GM12872 (cell line): ENCODE data around the gene PRUNE1.
A peak's percentile ranks its signal among the peaks of the same experiment; 100 is the strongest.

Source experiments
- TF ChIP-seq, protein P1 (sequence below): IDR thresholded peaks from 3 replicates; pipeline ENCODE4 v1.5.1; 2011; ENCODE audit warnings: low read depth, mild to moderate bottlenecking, low read length, moderate library complexity; ENCODE audit not compliant: insufficient read depth

PRUNE1 gene

DNA sequence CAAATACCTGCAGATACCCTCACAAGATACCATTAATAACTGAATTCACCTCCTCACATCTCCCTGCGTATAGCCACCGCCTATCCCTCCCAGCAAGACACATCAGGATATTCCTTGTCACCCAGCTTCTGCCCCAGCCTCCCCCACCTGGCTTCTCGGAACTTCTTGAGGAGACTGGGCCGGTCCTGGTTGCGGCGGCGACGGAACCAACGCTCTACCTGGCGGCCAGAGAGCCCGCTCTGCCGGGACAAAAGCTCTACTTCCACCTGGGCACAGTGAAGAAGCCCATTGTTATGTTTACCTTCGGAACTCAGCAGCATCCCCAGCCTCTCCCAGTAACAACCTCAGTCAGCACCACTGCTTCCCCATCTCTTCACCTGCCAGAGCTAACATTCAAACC is 40.3 kb upstream of the PRUNE1 start:
- TF ChIP-seq, protein P1, sequence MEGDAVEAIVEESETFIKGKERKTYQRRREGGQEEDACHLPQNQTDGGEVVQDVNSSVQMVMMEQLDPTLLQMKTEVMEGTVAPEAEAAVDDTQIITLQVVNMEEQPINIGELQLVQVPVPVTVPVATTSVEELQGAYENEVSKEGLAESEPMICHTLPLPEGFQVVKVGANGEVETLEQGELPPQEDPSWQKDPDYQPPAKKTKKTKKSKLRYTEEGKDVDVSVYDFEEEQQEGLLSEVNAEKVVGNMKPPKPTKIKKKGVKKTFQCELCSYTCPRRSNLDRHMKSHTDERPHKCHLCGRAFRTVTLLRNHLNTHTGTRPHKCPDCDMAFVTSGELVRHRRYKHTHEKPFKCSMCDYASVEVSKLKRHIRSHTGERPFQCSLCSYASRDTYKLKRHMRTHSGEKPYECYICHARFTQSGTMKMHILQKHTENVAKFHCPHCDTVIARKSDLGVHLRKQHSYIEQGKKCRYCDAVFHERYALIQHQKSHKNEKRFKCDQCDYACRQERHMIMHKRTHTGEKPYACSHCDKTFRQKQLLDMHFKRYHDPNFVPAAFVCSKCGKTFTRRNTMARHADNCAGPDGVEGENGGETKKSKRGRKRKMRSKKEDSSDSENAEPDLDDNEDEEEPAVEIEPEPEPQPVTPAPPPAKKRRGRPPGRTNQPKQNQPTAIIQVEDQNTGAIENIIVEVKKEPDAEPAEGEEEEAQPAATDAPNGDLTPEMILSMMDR: no peak

DNA sequence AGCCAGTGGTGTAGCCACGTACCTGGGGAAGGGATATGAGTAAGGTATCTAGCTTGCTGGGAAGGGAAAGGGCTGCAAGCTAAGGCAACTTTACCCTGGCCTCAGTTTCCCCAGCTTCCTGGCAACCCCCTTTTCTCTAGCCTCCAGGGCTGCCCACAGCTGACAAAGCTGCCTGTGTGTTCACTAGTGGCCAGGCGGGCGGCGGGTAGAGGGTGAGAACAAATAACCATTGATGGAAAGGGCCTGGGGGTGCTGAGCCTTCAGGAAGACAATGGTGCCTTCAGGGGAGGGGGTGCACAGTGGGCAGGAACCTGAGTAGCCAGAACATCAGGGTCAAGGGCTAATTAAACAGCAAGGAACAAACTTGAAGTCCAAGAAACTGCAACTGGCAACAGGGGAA is 39.8 kb upstream of the PRUNE1 start:
- TF ChIP-seq, protein P1: no peak

DNA sequence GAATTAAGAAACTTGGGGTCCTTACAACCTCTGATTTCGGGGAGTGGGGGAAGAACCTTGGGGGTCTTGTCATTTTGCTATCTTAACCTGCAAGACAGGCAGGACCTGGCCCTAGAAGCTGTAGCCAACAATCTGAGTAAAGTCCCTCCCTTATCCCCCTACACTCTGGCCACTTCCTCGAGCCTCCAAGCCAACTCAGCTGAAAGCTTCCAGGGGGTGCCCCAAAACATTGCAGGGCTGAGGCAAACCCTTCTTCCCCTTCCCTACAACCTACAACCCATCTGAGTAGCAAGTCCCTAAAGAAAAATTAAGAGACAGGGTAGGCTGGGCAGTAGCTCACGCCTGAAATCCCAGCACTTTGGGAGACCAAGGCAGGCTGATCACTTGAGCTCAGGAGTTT is 38.6 kb upstream of the PRUNE1 start:
- TF ChIP-seq, protein P1: no peak

DNA sequence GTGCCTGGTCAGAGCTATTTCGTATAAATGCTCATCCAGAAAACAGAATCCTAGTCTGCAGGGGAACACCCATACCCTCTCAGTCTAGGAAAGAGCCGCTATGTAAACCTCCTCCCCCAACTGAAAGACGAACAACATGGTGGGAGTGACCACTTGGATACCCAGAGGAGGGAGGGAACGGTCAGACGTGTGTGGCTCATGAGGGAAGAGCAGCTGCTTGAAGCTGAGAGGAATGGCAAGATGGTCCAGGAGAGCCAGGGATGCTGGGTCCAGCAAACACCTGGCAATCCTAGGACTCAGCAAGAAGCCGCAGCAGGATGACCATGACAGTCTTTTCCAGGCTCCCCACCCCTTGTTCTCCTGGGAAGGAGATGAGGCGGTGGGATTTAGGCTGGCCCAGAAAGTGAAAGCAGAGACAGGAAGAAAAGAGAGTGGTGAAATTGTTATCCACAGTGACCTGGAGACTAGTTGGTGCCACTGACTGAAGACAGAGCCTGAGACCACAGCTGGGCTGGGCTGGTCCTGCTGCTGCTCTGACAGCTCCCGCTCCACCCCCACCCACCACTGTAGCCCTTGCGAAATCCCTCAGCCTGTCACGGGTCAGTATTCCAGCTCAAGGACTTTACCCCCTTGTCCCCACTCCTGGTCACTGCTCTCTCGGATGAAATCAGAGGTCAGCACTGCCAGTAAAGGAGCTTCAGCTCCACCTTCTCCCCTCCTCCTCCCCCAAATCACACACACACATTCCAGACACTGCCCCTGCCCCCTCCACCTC is 37.3 kb upstream of the PRUNE1 start:
- TF ChIP-seq, protein P1: no peak

DNA sequence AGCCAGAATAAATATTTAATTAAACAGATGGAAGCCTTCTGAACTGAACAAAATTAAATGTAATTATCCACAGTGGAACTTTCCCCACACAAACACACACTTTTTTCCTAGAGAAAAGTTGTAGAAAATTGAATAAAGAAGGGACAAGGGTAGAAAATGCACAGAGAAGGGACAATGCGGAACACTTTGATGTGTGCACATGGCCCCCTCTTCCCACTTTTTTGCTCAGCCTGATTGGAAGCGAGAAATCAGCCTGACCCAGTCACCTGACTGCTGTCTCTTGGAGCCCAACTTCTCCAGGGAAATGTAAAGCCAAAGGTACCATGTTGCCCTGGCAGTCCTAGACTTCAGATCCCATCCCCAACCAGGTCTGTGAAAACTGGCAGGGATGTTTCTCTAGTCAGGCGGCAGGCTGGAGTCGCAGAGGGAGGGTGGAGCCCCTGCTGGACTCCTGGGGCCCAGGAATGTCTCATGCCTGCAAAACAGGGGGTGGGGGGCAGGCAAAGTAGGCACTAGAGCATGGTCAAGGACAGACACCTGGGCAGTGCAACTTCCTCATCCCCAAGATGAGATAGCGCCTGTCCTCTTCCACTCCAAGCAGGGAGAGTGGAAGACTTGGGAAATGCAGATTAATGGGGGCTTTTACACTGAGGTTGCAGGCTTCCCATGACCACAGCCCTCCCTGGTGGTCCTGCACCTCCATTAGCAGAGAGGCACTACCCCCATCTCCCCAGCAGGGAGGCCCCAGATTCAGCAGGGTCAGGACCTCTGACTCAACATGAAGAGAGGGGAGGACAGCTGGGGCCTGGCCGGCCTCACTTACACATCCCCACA is 36.4 kb upstream of the PRUNE1 start:
- TF ChIP-seq, protein P1: peak; percentile 37; the same call in 1 of the 3 replicates

DNA sequence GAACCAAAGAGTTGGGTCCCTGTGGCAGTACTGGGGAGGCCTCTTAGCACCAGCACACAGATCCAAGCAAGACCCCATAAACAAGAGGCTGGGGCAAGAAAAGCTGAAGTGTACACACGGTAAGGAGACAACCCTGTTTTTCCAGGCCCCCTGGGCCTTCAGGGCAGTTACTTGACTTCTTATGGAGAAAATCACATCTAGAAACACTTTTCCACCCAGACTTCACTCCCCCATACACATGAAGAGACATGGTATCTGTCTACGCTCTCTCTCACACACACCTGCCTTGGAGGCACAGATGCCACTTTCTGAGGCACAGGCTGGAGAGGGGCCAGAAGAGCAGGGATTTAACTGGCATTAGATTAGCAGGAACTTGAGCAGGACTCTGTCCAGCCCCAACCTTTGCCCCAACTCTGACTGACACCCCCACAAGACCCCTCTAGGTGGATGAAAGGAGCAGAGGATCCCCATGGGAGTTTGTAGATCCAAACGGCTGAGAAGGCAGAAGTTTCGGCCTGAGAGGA is 35.8 kb upstream of the PRUNE1 start:
- TF ChIP-seq, protein P1: no peak

DNA sequence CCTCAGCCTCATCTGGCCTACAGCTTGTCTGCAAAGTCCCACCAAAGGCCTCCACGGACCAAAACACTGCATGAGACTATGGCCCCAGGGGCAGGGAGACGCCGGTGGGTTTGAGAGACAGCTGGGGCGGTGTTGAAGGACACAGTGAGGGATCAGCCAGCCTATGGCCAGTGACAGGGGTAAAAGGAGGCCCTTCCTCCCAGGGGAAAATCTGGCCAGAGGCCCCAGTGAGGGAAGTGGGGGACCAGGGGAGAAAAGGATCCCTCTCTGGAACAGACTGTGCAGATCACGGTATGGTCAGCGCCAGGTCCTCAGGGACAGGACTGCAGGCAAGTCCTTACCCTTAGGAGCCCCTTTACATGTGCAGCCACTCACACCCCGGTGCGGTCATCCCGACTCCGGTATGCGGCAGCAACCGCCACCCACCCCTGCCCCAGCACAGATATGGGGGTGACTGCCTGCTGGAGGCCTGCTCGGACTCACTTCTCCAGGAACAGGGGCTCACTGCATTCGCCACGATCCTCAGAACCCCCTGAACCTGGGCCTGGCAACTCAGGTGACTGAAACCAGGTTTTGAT is 34.9 kb upstream of the PRUNE1 start:
- TF ChIP-seq, protein P1: no peak
